ENCODE results near the gene PON3. TPM values are rescaled to one million over a fixed set of nuclear protein-coding genes. Genes with fewer than 3 reads are reported as not detected.

The PON3 gene
- total and polyA plus RNA-seq, 2 of the 13 experiments (the other 11 are each of a cell fraction or from before 2014, with no cell fraction given): 23.6 to 37.8 TPM

GRCh38 chr7:95440394-95441038, 44.3 kb upstream of the PON3 start (continued):
- TF ChIP-seq SP4 (CRISPR knock-in tag; IDR thresholded peaks at IDR 0.05) (no peak), SMAD9 (CRISPR knock-in tag; IDR thresholded peaks at IDR 0.05) (no peak), ZNF710 (CRISPR knock-in tag; IDR thresholded peaks at IDR 0.05; ENCODE audit: borderline replicate concordance) (no peak), ZNF407 (CRISPR knock-in tag; IDR thresholded peaks at IDR 0.05; ENCODE audit: not compliant biosample characterization) (no peak), REPIN1 (CRISPR knock-in tag; IDR thresholded peaks at IDR 0.05; ENCODE audit: borderline replicate concordance, low read depth) (no peak), ZBTB20 (CRISPR knock-in tag; IDR thresholded peaks at IDR 0.05; ENCODE audit: borderline replicate concordance, low read depth) (peak; percentile 47; the same call in 1 of the 2 replicates), TEAD3 (CRISPR knock-in tag; optimal IDR thresholded peaks at IDR 0.05; ENCODE audit: borderline replicate concordance) (peak; percentile 89), BRF2 (CRISPR knock-in tag; IDR thresholded peaks at IDR 0.05) (0 out of 2 replicates have a peak, but pooled peaks have one; percentile 25), MEIS1 (CRISPR knock-in tag; IDR thresholded peaks at IDR 0.05; ENCODE audit: borderline replicate concordance) (no peak), HIVEP1 (CRISPR knock-in tag; IDR thresholded peaks at IDR 0.05) (no peak), KMT2A (CRISPR knock-in tag; IDR thresholded peaks at IDR 0.05) (no peak), ZNF615 (CRISPR knock-in tag; IDR thresholded peaks at IDR 0.05; ENCODE audit: borderline replicate concordance) (no peak), ZBTB38 (CRISPR knock-in tag; IDR thresholded peaks at IDR 0.05) (no peak), SP1 (IDR thresholded peaks at IDR 0.05) (no peak), SP1 (CRISPR knock-in tag; IDR thresholded peaks at IDR 0.05) (no peak), ZBTB3 (CRISPR knock-in tag; IDR thresholded peaks at IDR 0.05; ENCODE audit: borderline replicate concordance, low read depth) (no peak), SNAPC2 (CRISPR knock-in tag; IDR thresholded peaks at IDR 0.05) (no peak; the same call in 1 of the 2 replicates), ZMAT3 (CRISPR knock-in tag; conservative IDR thresholded peaks at IDR 0.05) (peak; percentile 45; the same call in 1 of the 2 replicates), ARNT (IDR thresholded peaks at IDR 0.05) (no peak)

All from HepG2 (cell line).